ENCODE results near the gene CDYL.

The CDYL gene

GRCh38 chr6:4941782-4942672 lies 165.8 kb downstream of the CDYL start:
- peak; percentile 37 to 49 for DNase-seq

- DNase-seq, result no peak
Observed at GRCh38 chr6:4942673-4943009, 166.4 kb downstream of the CDYL start.

GRCh38 chr6:4943716-4944115 lies 167.5 kb downstream of the CDYL start:
- DNase-seq, result no peak

- no peak for DNase-seq
Observed at GRCh38 chr6:4944325-4944724, 168.1 kb downstream of the CDYL start.

GRCh38 chr6:4946521-4946920 lies 170.3 kb downstream of the CDYL start:
- DNase-seq, result no peak

GRCh38 chr6:4947716-4948115 lies 171.5 kb downstream of the CDYL start:
- DNase-seq, result no peak

- DNase-seq, result no peak
Observed at GRCh38 chr6:4948781-4949450, 172.7 kb downstream of the CDYL start.

- DNase-seq, result no peak
Observed at GRCh38 chr6:4950076-4950475, 173.9 kb downstream of the CDYL start.

- no peak for DNase-seq
Observed at GRCh38 chr6:4950836-4951533, 174.8 kb downstream of the CDYL start.

- DNase-seq, result no peak
Observed at GRCh38 chr6:4953440-4953839, 177.2 kb downstream of the CDYL start.

GRCh38 chr6:4956625-4957024 lies 180.4 kb downstream of the CDYL start:
- DNase-seq, result no peak

- no peak for DNase-seq
Observed at GRCh38 chr6:4957521-4958231, 181.5 kb downstream of the CDYL start.

- DNase-seq, result no peak
Observed at GRCh38 chr6:4958624-4959023, 182.4 kb downstream of the CDYL start.

- no peak for DNase-seq
Observed at GRCh38 chr6:4961322-4962168, 185.3 kb downstream of the CDYL start.

- DNase-seq, result no peak
Observed at GRCh38 chr6:4962905-4963304, 186.7 kb downstream of the CDYL start.

- DNase-seq, result no peak
Observed at GRCh38 chr6:4964675-4965561, 188.7 kb downstream of the CDYL start.

GRCh38 chr6:4965562-4966389 lies 189.6 kb downstream of the CDYL start:
- no peak for DNase-seq

- no peak for DNase-seq
Observed at GRCh38 chr6:4967301-4968030, 191.3 kb downstream of the CDYL start.

GRCh38 chr6:4969609-4970285 lies 193.5 kb downstream of the CDYL start:
- no peak for DNase-seq

All from stimulated activated CD4-positive, alpha-beta T cell treated with anti-CD3 and anti-CD28 coated beads, Interleukin-2, amount 100 ng/mL, for 24 hours (primary cell).